CD4-positive, alpha-beta T cell treated with Interleukin-6 at 100 ng/mL for 8 hours (primary cell): Measurements from ENCODE around the gene DNER.
"Not testable (repeated sequence)": the region's sequence is repeated elsewhere in the genome, so short reads cannot be mapped to it uniquely, and the experiment has no call there.

ENCODE experiments used
- DNase-seq: peaks from one replicate; pipeline ENCODE4 v3.0.0-alpha.2; 2020; ENCODE audit warnings: mixed read lengths, low spot score

The DNER gene, protein sequence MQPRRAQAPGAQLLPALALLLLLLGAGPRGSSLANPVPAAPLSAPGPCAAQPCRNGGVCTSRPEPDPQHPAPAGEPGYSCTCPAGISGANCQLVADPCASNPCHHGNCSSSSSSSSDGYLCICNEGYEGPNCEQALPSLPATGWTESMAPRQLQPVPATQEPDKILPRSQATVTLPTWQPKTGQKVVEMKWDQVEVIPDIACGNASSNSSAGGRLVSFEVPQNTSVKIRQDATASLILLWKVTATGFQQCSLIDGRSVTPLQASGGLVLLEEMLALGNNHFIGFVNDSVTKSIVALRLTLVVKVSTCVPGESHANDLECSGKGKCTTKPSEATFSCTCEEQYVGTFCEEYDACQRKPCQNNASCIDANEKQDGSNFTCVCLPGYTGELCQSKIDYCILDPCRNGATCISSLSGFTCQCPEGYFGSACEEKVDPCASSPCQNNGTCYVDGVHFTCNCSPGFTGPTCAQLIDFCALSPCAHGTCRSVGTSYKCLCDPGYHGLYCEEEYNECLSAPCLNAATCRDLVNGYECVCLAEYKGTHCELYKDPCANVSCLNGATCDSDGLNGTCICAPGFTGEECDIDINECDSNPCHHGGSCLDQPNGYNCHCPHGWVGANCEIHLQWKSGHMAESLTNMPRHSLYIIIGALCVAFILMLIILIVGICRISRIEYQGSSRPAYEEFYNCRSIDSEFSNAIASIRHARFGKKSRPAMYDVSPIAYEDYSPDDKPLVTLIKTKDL

DNA sequence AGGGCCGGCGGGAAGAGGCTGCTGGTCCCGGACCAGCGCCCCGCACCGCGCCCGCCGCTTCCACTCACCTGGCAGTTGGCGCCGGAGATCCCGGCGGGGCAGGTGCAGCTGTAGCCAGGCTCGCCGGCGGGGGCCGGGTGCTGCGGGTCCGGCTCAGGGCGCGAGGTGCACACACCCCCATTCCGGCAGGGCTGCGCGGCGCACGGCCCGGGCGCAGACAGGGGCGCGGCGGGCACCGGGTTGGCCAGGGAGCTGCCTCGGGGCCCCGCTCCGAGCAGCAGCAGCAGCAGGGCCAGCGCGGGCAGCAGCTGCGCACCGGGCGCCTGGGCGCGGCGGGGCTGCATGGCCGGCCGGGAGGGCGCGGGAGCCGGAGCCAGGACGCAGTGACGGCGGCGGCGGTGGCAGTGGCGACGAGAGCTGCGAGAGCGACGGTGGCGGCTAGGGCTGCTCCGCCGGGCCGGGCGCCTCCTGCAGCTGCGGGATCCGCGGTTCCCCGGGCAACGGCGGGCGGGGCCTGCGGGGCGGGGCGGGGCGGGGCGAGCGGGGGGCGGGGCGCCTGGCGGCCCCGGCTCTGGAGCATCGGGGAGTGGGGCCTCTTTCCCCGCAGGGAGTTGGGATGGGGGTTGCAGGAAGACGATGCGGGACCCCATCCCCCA, at the start of gene DNER:
Gene DNER, minus strand, starts transcription at position 476 of the 656 bp plus-strand sequence. Its CDS starts 132 bp downstream, at position 344.
- peak; percentile 8 for DNase-seq

DNA sequence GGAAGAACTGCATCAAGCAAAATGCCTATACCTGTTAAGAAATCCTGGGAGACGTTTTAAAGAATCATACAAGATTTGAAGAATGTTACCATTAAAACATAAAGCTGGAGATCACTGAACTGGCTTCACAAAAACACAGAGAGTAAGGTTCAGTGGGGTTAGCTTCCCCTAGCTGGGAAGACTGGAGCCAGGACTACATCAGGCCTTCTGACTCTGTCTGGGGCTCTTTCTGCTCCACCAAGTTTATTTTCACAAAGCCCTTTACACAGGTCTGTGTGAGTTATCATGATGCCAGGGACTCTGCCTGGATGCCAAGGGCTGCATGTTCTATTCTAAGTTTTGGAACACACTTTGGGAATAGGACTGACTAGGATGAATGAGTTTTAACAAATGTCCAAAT, 47.3 kb upstream of the DNER start:
- no peak for DNase-seq

DNA sequence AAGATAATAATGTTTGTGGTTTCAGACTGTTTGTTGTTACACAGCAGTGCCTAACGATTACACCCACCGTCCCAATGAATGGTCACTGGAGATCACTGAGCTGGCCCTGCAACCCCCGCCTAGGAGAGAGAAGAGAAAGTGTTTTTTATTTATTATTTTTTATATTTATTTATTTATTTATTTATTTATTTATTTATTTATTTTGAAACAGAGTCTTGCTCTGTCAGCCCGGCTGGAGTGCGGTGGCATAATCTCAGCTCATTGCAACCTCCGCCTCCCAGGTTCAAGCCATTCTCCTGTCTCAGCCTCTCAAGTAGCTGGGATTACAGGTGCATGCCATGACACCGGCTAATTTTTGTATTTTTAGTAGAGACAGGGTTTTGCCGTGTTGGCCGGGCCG, 43.1 kb upstream of the DNER start:
- DNase-seq = not testable (repeated sequence)

DNA sequence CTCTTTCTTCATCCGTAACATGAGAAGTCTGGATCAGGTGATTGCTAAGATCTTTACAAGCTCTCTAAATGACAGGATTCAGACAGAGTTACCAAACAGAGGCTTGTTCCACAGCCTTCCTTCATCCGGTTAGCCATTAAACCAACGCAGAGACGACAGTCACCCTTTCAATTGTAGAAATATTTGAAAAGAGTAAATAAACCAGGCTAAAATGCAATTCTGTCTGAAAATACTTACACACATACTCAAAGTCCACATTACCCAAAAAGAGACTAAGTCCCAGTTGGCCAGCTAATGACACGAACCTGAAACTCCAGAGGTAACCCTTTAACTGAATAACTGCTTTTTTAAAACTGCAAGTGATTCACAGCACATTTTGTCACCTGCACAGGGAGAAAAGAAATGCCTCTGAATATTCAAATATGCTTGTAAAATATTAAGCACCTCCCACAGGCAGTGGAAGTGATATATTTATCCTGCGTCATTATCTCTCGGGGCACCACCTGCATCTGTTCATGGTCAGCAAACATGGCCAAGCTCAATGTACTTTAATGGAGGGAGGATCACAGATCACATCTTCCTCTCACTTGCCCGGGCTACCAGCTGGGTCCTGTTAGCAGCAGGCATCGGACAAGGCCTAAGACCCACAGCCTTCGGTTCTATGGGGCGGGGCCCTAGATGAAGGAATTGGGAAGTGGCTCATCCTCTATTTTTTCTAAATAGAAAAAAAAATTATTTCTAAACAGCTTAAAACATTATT, 38.8 kb upstream of the DNER start:
- no peak for DNase-seq

DNA sequence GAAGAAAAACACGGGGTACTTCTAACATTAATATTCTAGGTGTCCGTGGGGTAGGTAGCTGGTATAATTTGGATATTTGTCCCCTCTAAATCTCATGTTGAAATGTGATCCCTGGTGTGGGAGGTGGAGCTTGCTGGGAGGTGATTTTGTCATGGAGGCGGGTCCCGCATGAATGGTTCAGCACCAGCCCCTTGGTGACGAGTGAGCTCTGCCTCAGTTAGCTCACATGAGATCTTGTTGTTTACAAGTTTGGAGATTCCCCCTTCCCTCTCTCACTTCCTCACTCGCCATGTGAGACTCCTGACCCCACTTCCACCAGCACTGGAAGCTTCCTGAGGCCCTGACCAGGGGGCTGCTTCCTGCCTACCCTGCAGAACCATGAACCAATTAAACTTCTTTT, 35.4 kb upstream of the DNER start:
- no peak for DNase-seq

DNA sequence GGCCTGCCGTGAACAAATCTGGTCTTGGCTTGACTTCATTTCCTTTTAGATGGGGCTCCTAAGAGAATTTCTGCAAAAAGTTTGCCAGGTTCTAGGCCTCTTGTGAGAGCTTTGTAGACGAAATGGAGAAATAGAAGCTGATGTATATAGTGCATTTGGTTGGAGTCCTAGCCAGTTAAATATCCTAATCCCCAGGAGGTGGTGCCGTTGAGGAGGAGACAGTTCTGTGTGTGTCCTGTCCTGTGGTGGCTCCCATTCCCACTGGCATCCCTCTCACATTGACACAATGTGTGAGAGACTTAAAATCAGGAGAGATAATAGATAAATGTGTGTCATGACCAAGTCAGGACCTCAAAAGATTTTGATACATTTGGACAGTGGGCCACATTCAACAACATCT, 34.6 kb upstream of the DNER start:
- DNase-seq = no peak

DNA sequence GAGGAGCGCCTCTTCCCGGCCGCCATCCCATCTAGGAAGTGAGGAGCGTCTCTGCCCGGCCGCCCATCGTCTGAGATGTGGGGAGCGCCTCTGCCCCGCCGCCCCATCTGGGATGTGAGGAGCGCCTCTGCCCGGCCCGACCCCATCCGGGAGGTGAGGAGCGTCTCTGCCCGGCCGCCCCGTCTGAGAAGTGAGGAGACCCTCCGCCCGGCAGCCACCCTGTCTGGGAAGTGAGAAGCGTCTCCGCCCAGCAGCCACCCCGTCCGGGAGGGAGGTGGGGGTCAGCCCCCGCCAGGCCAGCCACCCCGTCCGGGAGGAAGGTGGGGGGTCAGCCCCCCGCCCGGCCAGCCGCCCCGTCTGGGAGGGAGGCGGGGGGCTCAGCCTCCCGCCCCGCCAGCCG, 28.3 kb upstream of the DNER start:
- DNase-seq = not testable (repeated sequence)

DNA sequence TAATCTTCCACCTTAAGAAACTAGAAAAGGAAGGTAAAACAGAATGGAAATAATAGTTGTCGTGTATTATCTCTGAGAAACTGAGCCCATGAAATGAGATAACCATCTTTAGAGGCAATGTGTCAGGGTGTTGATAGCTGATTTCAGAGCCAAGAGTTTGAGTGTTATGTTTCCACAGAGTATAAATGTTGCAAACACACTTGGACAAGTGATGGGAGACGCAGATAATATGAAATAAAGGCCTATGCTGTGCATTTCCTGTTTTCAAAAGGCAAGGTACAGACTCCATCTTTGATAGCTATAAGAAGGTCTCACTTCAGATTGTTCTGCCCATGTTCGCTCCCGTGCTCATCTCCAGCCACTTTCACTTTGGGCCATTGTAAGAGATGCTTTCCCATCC, 25.9 kb upstream of the DNER start:
- DNase-seq = no peak

DNA sequence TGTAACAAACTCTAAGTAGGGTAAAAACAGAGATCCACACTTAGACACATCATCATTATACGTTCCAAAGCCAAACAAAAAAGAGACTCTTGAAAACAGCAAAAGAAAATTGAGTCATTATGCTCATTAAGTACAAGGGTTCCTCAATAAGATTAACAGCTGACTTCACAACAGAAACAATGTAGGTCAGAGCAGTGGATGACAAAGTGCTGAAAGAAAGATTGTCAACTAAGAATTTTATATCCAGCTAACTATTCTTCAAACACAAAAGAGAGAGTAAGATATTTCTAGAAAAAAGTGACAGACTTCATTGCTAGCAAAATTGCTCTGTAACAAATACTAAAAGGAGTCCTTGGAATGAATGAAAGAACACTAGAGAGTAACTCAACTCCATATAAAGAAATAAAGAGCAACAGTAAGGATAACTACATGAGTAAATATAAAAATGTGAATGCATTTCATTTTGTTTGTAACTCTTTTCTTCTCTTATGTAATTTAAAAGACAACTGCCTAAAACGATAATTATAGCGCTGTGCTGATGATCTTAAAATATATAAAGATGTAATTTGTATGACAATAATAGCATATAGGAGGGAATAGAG, 23.8 kb upstream of the DNER start:
- no peak for DNase-seq

DNA sequence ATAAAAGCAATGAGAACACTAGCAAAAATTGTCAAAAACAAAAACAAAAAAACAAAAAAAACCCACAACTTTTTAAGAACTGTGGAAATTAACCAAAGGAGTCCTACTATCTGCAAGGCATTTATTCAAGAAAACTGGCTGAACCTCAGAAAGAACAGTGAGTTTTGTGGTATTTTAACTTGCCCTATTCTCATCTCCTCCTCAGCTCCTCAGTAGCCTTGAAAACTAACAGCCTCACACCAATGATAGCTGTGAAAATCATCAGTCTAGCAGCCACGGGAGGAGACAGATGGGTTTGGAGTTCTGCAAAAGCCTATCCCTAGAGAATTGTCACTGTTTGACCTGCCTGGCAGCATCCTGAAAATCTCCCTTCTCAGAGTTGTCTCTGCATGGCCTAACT, 20.1 kb upstream of the DNER start:
- DNase-seq = no peak

DNA sequence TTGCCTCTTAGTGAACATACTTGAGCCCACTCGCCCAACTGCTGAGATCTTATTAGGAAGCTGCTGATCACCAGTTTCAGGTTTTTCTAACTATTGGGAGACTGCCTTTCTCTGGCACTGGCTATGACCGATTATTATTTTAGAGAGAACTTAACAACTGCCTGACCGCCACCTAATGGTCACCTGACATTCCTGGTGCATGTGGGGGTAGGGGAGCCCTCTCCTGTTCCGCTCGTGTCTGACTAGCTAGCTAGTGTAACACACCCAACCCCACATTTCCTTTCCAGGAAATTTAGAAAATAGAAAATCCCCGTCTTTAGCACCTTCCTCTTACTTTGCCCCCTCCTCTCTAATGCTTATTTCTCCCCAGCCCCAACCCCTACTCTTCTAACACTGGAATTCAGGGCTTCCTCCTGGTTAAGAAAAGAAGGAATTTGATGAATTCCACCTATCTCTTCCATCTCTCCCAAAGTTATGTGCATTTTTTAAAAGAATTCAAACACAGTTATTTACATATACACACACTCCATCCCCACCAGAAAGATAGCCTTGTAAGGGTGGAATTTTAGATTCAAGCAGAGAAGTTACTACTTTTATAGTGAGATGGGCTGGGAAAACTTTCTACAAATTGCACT, 19.4 kb upstream of the DNER start:
- no peak for DNase-seq

DNA sequence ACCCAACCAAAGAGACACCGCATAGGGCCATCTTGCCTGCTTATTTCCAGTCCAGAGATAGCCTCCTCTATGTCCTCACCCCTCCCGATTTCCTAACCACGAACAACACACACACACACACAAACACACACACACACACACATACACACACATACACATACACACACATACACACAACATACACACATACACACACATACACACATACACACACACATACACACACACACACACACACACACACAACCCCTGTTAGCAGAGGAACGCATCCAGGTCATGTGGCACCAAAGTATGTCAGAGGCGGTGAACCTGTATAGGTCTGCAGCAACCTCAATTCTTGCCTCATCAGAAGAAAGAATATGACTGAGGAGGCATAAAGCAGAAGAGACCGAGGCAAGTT, 18.5 kb upstream of the DNER start:
- DNase-seq = no peak

DNA sequence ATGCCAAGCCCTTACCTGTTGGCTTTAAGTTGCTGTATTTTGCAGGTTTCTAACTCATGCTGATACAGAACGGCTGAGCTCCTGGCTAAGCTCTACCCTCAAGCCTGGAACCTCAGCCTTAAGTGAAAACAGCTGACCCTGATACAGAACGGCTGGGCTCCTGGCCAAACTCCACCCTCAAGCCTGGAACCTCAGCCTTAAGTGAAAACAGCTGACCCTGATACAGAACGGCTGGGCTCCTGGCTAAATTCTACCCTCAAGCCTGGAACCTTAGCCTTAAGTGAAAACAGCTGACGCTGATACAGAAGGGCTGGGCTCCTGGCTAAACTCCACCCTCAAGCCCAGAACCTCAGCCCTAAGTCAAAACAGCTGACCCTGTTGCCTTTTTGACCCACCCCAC, 17.6 kb upstream of the DNER start:
- no peak for DNase-seq

DNA sequence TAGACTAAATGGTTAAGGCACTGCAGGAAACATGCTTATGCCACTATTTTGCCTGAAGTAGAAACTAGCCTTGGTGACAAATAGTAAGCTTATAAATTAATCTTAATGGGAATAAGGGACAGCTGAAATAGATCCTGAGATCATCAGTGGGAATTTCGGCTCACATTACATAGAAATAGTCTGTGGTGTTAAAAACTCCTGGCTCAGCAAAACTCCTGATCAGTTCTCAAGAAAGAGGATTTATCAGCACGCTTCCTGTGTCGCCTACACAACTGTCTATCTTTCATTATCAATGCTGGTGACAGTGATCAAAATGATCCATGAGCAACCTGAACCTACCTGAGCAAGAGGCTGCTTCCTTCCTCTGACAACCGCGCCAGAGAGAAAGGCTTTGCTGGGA, 17.0 kb upstream of the DNER start:
- DNase-seq = no peak

DNA sequence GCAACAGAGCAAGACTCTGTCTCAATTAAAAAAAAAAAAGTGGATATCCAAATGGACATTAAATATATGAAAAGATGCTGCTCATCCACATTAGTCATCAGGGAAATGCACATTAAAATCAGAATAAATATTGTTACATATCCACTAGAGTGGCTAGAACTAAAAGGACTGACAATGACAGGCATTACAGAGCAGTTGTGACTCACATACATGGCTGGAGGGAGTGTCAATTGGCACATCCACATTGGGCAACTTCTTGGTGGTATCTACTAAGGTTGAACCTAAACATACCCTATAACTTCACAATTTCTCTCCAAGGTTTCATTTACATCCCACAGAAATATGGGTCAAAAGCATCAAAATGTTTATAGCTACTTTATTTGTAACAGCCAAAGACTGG, 14.0 kb upstream of the DNER start:
- no peak for DNase-seq

DNA sequence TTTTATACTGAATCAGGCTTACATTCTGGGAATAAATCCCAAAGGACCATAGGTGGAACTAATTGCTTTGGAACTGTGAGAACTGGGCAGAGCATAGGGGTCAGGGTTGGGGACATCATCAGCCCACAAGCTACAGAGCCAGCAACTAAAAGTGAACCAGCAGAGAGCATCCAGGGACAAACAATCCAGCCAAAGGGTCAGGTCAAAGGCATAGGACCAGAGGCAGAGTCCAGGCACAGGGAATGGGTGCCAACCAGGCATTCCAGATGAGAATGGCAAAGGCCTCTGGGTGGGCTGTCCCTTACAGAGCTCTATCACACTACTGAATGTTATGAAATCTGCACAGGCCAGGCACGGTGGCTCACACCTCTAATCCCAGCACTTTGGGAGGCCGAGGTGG, 12.3 kb upstream of the DNER start:
- no peak for DNase-seq

DNA sequence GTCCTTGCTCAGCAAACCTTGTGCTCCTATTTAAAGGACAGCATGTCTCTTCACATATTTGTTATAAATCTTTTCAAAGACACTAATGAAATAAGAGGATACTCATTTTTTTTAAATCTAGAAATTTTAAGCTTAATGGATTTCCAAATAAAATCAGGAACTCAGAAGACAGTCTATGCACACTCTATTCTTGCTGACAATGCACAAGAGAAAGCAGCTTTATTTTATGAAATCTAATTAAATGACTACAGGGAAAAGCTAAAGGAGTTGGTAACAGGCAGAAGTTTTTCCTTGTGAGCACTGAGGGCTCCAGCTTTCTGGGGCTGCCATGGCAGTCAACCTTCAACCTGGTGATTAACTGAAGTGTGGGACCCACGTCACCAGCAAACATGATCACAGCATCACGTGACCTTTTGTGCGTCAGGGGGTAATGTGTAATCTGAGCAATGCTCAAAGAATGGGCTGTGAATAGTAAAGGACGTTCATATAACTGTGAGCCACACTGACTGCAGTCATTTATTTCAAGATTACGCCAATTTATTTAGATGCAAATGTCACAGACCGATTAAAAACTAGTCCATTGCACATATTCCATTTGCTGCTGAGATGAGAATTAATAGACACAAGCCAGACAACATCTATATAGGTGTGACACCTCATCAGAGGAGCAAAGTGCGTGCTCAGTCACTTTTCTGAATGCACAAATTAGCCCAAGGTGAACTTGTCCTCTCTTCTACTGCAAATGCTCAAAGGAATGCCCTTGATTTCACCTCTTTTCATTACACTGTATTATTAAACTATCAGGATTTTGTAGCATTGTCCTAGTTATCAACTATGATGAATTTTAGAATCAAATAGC, 11.6 kb upstream of the DNER start:
- no peak for DNase-seq

DNA sequence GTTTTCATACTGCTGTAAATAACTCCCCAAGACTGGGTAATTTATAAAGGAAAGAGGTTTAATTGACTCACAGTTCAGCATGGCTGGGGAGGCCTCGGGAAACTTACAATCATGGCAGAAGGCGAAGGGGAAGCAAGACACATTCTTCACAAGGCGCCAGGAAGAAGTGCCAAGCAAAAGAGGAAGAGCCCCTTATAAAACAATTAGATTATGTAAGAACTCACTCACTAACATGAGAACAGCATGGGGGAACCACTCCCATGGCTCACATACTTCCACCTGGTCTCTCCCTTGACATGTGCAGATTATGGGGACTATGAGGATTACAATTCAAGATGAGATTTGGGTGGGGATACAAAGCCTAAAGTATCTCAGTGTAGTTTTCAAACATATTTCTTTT, 8.8 kb upstream of the DNER start:
- DNase-seq = not testable (repeated sequence)

DNA sequence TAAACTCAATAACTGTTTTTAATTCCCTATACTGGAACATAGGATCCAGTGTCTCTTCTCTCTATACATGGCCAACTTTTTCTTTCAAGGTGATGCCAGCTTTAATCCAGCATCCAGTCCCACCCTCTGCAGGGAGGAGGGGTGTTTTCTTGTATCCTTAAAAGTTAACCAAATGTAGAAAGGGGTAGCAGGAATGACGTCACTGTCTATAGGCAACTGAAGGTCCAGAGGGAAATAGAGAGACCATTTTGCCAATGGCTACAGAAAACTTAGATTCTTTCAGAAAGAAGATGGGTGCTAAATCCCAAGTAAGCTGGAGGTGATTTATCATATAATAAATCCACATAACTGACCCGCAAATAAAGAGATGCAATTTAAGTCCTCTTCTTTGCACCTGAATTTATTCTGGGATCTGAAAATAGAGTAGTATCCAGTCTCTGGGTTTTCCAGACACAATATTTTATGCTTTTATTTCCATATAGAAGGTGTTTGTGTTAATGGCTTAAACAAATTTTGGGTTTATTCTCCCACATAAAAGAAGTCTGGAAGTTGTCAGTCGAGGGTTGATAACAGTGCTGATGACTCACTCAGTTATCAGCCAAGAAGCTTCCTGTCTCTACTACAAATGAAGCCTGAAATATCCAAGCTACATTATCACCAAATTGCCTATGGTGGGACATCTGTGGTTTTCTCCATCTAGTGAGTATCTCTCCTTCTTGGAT, 5.7 kb upstream of the DNER start:
- DNase-seq = no peak

DNA sequence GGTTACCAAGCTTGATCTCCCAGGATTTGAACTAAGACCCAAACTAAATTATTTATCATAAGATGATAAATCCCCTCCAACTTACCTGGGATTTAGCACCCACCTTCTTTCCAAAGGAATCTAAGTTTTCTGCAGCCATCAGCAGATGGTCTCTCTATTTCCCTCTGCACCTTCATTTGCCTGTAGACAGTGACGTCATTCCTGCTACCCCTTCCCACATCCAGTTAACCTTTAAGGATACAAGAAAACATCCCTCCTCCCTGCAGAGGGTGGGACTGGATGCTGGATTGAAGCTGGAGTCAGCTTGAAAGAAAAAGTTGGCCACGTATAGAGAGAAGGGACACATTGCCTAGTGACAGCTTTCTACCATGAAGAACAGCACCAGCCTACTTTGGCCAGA, 3.7 kb upstream of the DNER start:
- no peak for DNase-seq
